ENCODE results near the gene CNPY4.
A peak's percentile ranks its signal among the peaks of the same experiment; 100 is the strongest.

The CNPY4 gene

GRCh38 chr7:100119072-100119969 lies at the start of gene CNPY4, which contains the start of gene TAF6:
Gene CNPY4 (plus strand): TSS chr7:100119634. CDS start chr7:100119745, 111 bp downstream.
Gene TAF6 (minus strand): TSS chr7:100119358. CDS start chr7:100114209, 5,149 bp downstream.
- DNase-seq = peak; percentile 95

- no peak for DNase-seq
These were observed 49.4 kb upstream of the CNPY4 start for GRCh38 chr7:100069991-100070390.

GRCh38 chr7:100071018-100071723 lies 48.3 kb upstream of the CNPY4 start:
- no peak for DNase-seq

GRCh38 chr7:100072462-100072861 lies 47.0 kb upstream of the CNPY4 start:
- DNase-seq = no peak

GRCh38 chr7:100074841-100075240 lies 44.6 kb upstream of the CNPY4 start:
- no peak for DNase-seq

GRCh38 chr7:100075418-100075817 lies 44.0 kb upstream of the CNPY4 start:
- no peak for DNase-seq

- DNase-seq = no peak
These were observed 42.2 kb upstream of the CNPY4 start for GRCh38 chr7:100077205-100077604.

- no peak for DNase-seq
These were observed 40.3 kb upstream of the CNPY4 start for GRCh38 chr7:100079024-100079560.

GRCh38 chr7:100080907-100081534 lies 38.4 kb upstream of the CNPY4 start:
- DNase-seq = no peak

GRCh38 chr7:100081535-100082102 lies 37.8 kb upstream of the CNPY4 start, which contains the start of gene ZNF3:
Gene ZNF3 (minus strand): TSS chr7:100081723. CDS start chr7:100077357, 4,366 bp downstream.
- peak; percentile 98 for DNase-seq

- DNase-seq = no peak
These were observed 36.5 kb upstream of the CNPY4 start for GRCh38 chr7:100082978-100083377.

GRCh38 chr7:100085515-100085914 lies 33.9 kb upstream of the CNPY4 start:
- DNase-seq = no peak

GRCh38 chr7:100087055-100087750 lies 32.2 kb upstream of the CNPY4 start:
- no peak for DNase-seq

- no peak for DNase-seq
These were observed 31.3 kb upstream of the CNPY4 start for GRCh38 chr7:100088095-100088620.

- DNase-seq = peak; percentile 89
These were observed 30.6 kb upstream of the CNPY4 start, which contains the start of gene COPS6 for GRCh38 chr7:100088621-100089457. Gene COPS6 (plus strand): TSS chr7:100088969. CDS start chr7:100088991, 22 bp downstream.

- DNase-seq = no peak
These were observed 29.8 kb upstream of the CNPY4 start for GRCh38 chr7:100089458-100090196.

- DNase-seq = no peak
These were observed 28.7 kb upstream of the CNPY4 start for GRCh38 chr7:100090527-100091410.

- no peak for DNase-seq
These were observed 27.8 kb upstream of the CNPY4 start for GRCh38 chr7:100091411-100092181.
